Natural killer cell (primary cell): ENCODE data around the gene CDX1. TPM values are rescaled to one million over a fixed set of nuclear protein-coding genes. Genes with fewer than 3 reads are reported as not detected.

ENCODE experiments used
- ATAC-seq, 3 donors: fragments of 150-1000 bp in 2 of 3; fragments of 200-7000 bp in 1 of 3; cut with Tn5 transposase; 1 replicate in 1 of 3; 2 replicates in 2 of 3; pipeline ENCODE4 v1.10.0; 2021; ENCODE audit warnings: mild to moderate bottlenecking in 2 of 3, moderate library complexity in 2 of 3
- DNase-seq, 2 donors: peaks; one replicate each; pipeline versions ENCODE4 v3.0.0 to v3.0.0-alpha.2; 2013 to 2021; ENCODE audit warnings: mixed read lengths in 1 of 2
- H3K27ac ChIP-seq: one replicate; pipeline ENCODE4 v1.5.1; 2013; ENCODE audit warnings: mild to moderate bottlenecking, low read length
- H3K27me3 ChIP-seq: one replicate; pipeline ENCODE4 v1.6.1; 2013; ENCODE audit warnings: low read length; ENCODE audit not compliant: control insufficient read depth, insufficient read depth
- H3K36me3 ChIP-seq: one replicate; pipeline ENCODE4 v1.6.1; 2013; ENCODE audit warnings: low read length; ENCODE audit not compliant: control insufficient read depth, insufficient read depth
- H3K4me1 ChIP-seq: one replicate; pipeline ENCODE4 v1.6.1; 2013; ENCODE audit warnings: low read length; ENCODE audit not compliant: control insufficient read depth, insufficient read depth
- H3K4me3 ChIP-seq: one replicate; pipeline ENCODE4 v1.5.1; 2013; ENCODE audit warnings: low read length
- H3K9me3 ChIP-seq: one replicate; pipeline ENCODE4 v1.6.1; 2013; ENCODE audit warnings: low read length; ENCODE audit not compliant: control insufficient read depth, insufficient read depth
- H3K27ac Mint-ChIP-seq, 2 donors: one replicate each; pipeline ENCODE4 v1.8.0; 2022; ENCODE audit warnings: mild to moderate bottlenecking in 2 of 2, mixed read lengths in 2 of 2, moderate library complexity in 1 of 2
- H3K27me3 Mint-ChIP-seq, 2 donors: one replicate each; pipeline ENCODE4 v1.8.0; 2022; ENCODE audit warnings: low read depth in 2 of 2, mixed read lengths in 2 of 2
- H3K36me3 Mint-ChIP-seq: one replicate; pipeline ENCODE4 v1.8.0; 2022; ENCODE audit warnings: mixed read lengths
- H3K4me1 Mint-ChIP-seq, 2 donors: one replicate each; pipeline ENCODE4 v1.8.0; 2022; ENCODE audit warnings: mixed read lengths in 2 of 2
- H3K4me3 Mint-ChIP-seq: one replicate; pipeline ENCODE4 v1.8.0; 2022; ENCODE audit warnings: mild to moderate bottlenecking, moderate library complexity, mixed read lengths
- H3K9me3 Mint-ChIP-seq, 2 donors: one replicate each; pipeline ENCODE4 v1.8.0; 2022; ENCODE audit warnings: mixed read lengths in 2 of 2
- WGBS: methylation state at CpG from one replicate; pipeline ENCODE4 v1.1.7; 2013; ENCODE audit warnings: missing lambda C conversion rate; ENCODE audit not compliant: insufficient coverage; 5-methylcytosine and 5-hydroxymethylcytosine counted together
- intact Hi-C: fragments of 100-400 bp; cut with micrococcal nuclease; formaldehyde crosslinking; loops from one replicate; pipeline ENCODE4 v1.14.2; 2022
- total RNA-seq, 4 donors: library from RNA; stranded (reverse); fragments of 120-200 nt in 1 of 4; gene quantifications; one replicate each; pipeline versions ENCODE4 v1.2.3 to v1.2.4, GENCODE V29; 2013 to 2022
- TF ChIP-seq, protein P1 (sequence below): fragments of 200-600 bp; IDR thresholded peaks from one replicate; pipeline ENCODE4 v1.8.0; 2022; ENCODE audit warnings: antibody characterized with exemption

CDX1 gene
- total RNA-seq, 3 donors from 2014 or later (not counting 1 experiment from before 2014, with no cell fraction given) = not detected

GRCh38 chr5:150134198-150134588 lies 32.4 kb upstream of the CDX1 start:
- Histone ChIP-seq H3K36me3 (no peaks in the 10 kb centered on the region), H3K27ac (no peak overlapping the region), H3K27me3 (no peaks in the 10 kb centered on the region), H3K9me3 (no peaks in the 10 kb centered on the region), H3K4me1 (peaks cover 27% of the 10 kb centered on the region), H3K4me3 (no peak overlapping the region)
- DNase-seq (no peak), ATAC-seq (no peak)
- WGBS = 78% methylated on average over 7 of the region's 7 CpGs
- no peaks in the 10 kb centered on the region for H3K9me3 Mint-ChIP-seq
- H3K36me3 Mint-ChIP-seq = no peaks in the 10 kb centered on the region
- peaks cover 21 to 38% of the 10 kb centered on the region in 2 donors for H3K4me1 Mint-ChIP-seq
- no peaks in the 10 kb centered on the region for H3K27me3 Mint-ChIP-seq
- TF ChIP-seq, protein P1, sequence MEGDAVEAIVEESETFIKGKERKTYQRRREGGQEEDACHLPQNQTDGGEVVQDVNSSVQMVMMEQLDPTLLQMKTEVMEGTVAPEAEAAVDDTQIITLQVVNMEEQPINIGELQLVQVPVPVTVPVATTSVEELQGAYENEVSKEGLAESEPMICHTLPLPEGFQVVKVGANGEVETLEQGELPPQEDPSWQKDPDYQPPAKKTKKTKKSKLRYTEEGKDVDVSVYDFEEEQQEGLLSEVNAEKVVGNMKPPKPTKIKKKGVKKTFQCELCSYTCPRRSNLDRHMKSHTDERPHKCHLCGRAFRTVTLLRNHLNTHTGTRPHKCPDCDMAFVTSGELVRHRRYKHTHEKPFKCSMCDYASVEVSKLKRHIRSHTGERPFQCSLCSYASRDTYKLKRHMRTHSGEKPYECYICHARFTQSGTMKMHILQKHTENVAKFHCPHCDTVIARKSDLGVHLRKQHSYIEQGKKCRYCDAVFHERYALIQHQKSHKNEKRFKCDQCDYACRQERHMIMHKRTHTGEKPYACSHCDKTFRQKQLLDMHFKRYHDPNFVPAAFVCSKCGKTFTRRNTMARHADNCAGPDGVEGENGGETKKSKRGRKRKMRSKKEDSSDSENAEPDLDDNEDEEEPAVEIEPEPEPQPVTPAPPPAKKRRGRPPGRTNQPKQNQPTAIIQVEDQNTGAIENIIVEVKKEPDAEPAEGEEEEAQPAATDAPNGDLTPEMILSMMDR = no peak
- H3K27ac Mint-ChIP-seq = no peak overlapping the region
- intact Hi-C loops = no loop called here
- H3K4me3 Mint-ChIP-seq = no peak overlapping the region

DNA sequence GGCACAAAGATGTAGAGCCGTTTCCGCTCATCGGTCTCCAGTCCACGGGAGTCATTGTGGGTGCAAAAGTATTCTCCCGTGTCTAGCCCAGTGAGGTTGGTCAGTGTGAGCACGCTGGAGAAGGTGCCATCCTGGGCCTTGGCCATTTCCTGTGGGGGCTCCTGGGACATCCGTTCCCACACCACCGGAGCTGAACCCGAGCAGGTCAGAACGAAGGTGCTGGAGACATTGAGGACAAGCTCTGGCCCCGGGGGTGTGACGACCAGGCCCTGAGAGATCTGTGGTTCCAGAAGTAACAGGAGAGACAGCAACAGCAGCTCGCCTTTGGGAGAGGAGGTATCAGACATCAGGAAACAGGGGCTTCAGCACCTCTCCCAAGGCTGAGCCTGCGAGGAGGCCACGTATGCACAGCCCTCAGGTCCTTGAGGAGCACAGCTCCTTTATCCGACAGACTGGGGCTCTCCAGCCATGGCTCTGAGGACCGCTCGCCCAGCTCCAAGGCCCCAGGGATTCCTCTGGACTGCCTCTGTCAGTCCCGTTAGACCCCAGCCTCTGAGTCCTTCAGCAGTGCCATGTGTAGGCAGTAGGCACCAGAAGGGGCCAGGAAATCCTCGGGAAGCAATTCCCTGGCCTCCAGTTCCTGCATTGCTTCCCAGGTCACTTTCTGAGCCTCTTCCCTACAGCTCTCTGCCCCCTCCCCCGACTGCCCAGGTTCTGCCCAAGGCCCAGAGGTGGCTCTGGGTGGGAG lies 30.8 kb upstream of the CDX1 start:
- H3K9me3 Mint-ChIP-seq = no peaks in the 10 kb centered on the region
- no peak overlapping the region for H3K4me3 Mint-ChIP-seq
- DNase-seq (no peak), ATAC-seq (no peak)
- TF ChIP-seq, protein P1 = no peak
- Histone ChIP-seq H3K4me3 (no peak overlapping the region), H3K27ac (no peak overlapping the region), H3K36me3 (no peaks in the 10 kb centered on the region), H3K4me1 (peaks cover 15% of the 10 kb centered on the region), H3K27me3 (no peaks in the 10 kb centered on the region), H3K9me3 (no peaks in the 10 kb centered on the region)
- no peak overlapping the region for H3K27ac Mint-ChIP-seq
- no peaks in the 10 kb centered on the region for H3K36me3 Mint-ChIP-seq
- intact Hi-C loops = no loop called here
- H3K27me3 Mint-ChIP-seq = no peaks in the 10 kb centered on the region
- WGBS = 88% methylated on average over 21 of the region's 21 CpGs
- peaks cover 11 to 33% of the 10 kb centered on the region in 2 donors for H3K4me1 Mint-ChIP-seq

DNA sequence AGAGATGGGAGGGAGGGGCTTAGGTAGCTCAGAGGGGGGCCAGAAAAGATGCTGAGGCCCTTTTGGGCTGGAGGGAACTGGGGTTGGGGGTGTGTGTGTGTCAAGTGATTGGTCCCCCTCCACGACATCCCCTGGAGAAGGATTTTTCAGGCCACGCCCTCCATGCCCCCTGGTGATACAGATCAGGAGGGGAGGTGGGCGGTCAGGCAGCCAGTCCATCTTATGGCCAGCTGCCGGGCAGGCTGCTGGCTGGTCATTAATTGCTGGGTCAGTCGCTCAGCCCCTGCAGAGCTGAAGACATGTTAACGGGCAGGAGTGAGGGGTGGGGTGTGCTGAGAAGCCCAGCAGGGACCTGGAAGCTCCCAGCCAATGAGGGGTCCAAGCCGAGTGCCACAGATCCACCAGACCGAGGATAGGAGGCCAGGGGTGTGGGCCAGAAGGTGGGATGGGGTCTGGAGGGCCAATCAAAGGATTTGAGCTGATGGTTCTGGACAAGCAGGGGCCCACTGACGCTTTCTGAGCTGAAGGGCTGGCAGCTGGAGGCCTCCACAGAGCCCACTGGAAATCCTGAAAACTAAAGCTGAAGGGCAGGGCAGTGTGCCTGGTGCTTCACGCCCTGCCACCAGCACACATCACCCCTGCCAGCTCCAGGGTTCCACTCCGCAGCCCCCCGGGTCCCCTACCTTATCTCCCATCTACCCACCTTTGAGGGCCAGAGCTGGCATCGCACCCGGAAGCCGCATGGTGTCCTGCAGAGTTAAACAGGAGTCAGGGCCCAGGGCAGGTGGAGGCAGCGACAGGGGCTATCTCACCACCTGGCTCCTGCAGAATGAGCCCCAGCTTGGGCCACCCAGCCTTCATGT lies 30.0 kb upstream of the CDX1 start:
- Mint-ChIP-seq H3K27ac (no peak overlapping the region), H3K27me3 (no peaks in the 10 kb centered on the region), H3K4me3 (no peak overlapping the region), H3K4me1 (peaks cover 9 to 32% of the 10 kb centered on the region in 2 donors), H3K9me3 (no peaks in the 10 kb centered on the region), H3K36me3 (no peaks in the 10 kb centered on the region)
- TF ChIP-seq, protein P1 = no peak
- Histone ChIP-seq H3K4me1 (peaks cover 9% of the 10 kb centered on the region), H3K9me3 (no peaks in the 10 kb centered on the region), H3K27ac (no peak overlapping the region), H3K36me3 (no peaks in the 10 kb centered on the region), H3K27me3 (no peaks in the 10 kb centered on the region), H3K4me3 (no peak overlapping the region)
- ATAC-seq = no peak
- WGBS = 86% methylated on average over 16 of the region's 16 CpGs
- intact Hi-C loops = no loop called here
- DNase-seq = no peak
